Measurements from ENCODE around the gene GPR141.

DNA sequence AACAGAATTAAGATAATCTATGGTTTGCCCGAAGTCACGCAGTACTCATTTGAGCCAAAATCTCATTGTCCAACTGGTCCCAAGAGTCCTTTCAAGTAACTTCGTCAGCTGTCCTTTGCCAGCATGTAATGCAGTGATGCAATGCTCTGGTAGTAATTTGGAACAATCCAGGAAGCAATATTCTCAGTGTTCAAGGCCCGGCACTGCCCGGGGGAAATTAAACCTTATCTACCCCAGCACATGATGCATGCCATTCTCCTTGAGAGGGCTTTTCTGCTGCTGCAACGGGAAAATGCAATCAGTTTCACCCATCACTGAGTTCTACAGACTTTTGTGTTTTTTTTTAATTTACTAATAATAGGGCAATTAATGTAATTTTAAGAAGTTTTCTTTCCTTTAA lies 87.3 kb downstream of the GPR141 start:
- TF ChIP-seq YY1 (IDR thresholded peaks at IDR 0.05; ENCODE audit: insufficient read depth, insufficient read length), result no peak
- no peak for TF ChIP-seq ZNF274 (IDR thresholded peaks at IDR 0.05; ENCODE audit: low read depth, low read length)
- no peak for TF ChIP-seq SUZ12 (IDR thresholded peaks at IDR 0.05; ENCODE audit: extremely low read depth, insufficient read depth, insufficient read length)

Data from NT2/D1 (cell line).